Stimulated activated CD4-positive, alpha-beta T cell treated with anti-CD3 and anti-CD28 coated beads, TNF-alpha, amount 100 ng/mL, for 48 hours (primary cell): ENCODE results near the gene SLC10A6.
"Not testable (repeated sequence)": the region's sequence is repeated elsewhere in the genome, so short reads cannot be mapped to it uniquely, and the experiment has no call there.

ENCODE experiments used
- DNase-seq, 3 donors: peaks; one replicate each; pipeline ENCODE4 v3.0.0-alpha.2; 2020; ENCODE audit warnings: low read depth in 3 of 3

Gene SLC10A6, protein sequence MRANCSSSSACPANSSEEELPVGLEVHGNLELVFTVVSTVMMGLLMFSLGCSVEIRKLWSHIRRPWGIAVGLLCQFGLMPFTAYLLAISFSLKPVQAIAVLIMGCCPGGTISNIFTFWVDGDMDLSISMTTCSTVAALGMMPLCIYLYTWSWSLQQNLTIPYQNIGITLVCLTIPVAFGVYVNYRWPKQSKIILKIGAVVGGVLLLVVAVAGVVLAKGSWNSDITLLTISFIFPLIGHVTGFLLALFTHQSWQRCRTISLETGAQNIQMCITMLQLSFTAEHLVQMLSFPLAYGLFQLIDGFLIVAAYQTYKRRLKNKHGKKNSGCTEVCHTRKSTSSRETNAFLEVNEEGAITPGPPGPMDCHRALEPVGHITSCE

DNA sequence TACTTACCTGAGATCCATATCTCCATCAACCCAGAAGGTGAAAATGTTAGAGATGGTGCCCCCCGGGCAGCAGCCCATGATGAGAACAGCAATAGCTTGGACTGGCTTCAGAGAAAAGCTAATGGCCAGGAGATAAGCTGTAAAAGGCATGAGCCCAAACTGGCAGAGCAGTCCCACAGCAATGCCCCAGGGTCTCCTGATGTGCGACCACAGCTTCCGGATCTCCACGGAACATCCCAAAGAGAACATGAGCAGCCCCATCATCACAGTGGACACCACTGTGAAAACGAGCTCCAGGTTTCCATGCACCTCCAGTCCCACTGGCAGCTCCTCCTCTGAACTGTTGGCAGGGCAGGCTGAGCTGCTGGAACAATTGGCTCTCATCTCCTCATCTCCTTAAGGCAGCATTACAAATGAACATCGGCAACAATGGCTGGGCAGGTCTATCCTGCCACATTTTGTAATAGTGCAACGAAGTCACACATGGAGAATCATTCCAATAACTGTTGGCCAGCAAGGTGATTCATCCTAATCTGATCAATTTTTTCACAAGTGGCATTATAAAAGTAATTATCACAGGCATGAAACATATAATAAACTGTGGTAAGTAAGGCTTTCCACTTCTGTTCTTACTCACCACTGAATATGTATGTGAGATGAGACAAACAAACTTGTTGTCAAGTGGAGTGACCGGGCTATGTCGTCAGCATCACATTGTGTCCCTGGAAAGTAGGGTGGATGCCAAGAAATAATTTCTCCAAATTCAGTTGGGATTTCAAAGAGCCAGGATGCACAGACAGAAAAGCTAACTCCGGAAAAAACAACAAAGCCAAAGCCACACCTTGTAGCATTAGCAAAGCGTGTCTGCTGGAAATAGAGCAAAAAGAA is at the start of gene SLC10A6:
Gene SLC10A6 (minus strand): TSS at position 653 of the 888 bp plus-strand sequence. CDS start 269 bp downstream, at position 384.
- no peak for DNase-seq

DNA sequence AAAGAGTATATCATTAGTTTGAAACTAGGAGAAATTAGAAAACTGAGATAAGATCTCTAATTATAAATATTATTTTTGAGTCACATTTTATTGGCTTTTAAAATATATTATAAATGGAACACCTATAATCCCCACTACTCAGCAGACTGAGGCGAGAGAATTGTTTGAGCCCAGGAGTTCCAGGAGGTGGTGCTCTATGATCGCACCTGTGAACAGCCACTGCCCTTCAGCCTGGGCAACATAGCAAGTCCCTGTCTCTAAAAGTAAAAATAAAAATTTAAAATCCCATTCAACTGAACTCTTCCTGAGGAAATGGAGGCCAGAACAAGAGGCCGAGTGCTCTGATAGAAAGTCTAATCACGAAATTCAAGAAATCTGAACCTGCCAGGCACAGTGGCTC is 49.4 kb upstream of the SLC10A6 start:
- no peak for DNase-seq

DNA sequence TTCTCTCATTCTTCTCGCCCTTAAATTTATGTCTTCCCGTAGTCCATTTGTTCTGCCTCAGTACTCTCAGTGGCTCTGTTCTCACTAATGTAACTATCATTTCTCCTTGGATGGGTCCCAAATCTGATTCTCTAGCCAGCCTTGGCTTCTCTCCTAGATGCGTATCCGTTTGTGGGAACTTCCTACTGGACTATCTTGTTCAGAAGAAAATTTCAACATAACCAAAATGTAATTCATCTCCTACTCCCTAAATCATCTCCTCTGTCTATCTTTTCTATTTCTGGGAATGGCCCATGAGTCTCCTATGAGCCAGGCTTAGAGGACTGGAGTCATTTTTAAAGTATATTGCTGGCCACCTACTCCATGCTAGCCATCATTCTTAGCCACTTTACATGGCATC is 47.4 kb upstream of the SLC10A6 start:
- no peak for DNase-seq

DNA sequence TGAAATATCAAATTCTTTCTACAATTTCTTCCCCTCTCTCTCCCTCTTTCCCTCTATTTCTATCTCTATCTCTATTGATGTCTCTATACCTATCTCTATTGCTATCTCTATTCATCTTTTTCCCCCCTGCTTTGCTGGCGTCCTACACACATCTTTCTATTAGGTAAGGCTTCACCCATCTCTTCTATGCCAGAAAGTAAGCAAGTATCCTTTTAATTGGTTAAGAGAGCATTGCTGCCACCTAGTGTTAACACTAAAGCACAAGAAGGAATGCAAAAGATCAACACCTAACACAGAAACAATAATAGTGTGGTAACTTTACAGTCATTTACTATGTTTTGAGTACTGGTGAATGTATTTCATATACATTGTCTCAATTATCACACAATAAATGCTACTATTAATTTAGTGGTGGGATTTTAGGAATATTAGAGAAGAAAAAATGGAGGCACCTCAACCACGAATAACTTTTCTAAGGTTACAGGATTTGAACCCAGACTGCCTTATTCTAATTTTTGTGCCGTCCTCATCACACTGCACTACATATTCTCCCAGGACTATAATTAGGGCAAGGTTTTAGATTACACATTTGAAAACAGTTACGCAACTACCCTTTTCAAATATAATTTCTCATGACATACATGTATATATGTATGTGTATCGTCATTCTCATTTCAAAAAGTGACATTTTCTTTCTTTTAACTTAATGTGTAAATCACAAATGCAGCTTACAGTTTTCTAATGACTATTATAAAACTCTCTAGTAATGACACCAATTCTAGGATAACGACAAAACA is 46.7 kb upstream of the SLC10A6 start:
- no peak for DNase-seq

DNA sequence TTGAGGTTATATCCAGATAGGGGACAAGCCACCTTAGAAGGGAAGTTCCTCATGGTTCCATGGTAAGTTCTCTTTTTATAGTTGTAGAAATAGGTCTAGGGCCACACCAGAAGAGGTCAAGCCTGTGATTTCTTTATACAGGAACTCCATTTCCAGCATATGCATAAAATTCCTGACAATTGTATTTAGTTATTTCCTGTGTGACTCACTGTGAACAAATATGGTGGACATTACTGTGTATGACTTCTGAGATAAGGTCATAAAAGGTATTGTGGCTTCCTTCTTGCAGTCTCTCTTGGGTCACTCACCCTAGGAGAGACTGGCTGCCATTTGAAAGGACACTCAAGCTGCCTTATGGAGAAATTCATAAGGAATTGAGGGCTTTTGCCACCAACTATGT is 45.3 kb upstream of the SLC10A6 start:
- no peak for DNase-seq

DNA sequence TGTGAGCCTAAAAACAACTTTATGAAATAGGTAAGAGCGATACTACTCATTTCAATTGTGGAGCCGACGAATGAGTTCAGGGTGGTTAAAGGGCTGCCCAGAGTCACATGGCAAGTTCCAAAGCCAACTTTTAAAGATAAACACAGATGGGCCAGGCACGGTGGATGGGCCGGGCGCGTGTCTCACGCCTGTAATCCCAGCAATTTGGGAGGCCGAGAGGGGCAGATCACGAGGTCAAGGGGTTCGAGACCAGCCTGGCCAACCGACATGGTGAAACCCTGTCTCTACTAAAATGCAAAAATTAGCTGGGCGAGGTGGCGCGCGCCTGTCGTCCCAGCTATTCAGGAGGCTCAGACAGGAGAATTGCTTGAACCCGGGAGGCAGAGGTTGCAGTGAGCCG is 44.0 kb upstream of the SLC10A6 start:
- no peak for DNase-seq

DNA sequence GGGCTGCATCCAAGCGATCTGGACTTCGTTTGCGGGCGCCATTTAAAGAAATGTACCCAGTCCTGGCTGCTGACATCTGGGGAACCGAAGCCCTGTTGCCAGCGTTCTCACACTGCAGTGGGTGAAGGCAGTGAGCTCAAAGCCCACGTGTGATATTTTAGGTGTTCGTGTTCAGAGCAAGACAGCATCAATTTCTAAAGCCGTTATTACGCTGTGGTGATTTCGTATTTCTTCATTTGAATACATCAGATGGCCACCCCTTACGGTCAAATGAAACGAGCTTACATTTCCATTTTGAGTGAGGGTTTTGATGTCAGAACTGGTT is 43.4 kb upstream of the SLC10A6 start:
- no peak for DNase-seq

DNA sequence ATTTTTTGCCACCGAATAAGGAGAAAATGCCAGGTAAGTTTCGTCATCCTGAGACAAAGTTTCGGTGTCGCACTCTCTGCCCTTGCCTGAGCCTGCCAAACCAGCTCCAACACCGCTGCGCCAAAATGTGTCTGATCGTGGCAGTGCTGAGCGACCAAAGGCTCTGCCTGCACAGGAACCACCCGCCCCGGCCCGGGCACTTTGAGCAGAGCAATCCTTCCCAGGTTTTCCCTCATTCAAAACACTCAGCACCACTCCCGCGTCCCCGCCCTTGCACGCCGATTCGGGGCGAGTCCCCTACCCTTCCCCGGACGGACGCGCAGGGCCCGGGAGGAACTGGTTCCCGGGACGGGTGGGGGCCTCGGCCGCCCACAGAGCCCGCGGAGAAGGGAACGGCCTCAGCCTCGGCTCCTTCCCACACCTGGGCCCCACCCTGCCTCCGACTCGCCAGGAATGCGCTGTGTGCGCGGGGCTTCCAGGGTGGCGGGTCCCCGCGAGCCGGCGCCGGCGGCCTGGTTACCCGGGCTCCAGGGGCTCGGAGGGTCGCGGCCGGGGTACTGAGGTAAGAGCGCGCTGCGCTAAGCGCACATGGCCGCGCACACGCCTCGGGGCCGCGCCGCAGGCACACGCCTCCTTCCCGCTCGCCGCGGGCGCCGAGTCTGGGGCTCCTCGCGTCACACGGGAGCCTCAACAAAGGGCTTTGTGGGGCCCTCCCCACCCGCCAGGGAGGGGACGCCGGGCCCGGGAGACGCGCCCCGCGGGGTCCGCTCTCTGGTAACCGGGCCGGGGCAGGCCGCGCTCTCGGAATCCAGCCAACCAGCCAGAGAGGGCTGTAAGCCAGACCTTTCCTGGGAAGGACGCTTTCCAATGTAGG is 42.8 kb upstream of the SLC10A6 start, which contains the start of gene C4orf36:
Gene C4orf36 (minus strand): TSS at position 661 of the 874 bp plus-strand sequence. CDS start 902 bp downstream, outside the sequence.
- DNase-seq = peak in 1 of 3 donors; percentile 32

DNA sequence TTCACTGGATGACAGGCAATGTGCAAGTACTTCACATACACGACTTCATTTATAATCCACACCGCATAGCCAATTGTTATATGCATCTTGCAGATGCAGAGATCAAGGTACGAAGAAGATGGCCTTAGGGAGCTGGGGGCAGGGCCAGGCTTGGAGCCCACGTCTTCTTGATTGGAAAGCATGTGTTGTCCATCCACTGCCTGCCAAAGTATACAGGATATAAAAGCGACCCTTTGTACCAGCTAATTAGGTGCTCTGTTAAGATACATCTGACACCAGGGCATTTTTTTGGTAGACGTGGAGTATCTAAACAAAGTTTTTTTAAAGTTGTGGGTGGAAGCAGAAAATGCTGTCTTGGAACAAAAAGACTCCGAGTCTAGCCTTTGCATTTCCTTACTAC is 41.6 kb upstream of the SLC10A6 start:
- no peak for DNase-seq

DNA sequence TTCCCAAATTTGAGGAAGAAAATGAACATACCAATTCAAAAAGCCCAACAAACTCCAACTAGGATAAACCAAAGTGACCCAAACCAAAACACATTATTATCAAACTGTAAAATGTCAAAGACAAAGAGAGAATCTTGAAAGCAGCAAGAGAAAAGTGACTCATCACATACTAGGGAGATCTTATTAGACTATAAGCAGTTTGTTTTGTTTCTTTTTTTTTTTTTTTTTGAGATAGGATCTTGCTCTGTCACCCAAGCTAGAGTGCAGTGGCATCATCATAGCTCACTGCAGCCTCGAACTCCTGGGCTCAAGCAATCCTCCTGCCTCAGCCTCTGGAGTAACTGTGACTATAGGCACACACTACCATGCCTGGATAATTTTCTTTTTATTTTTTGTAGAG is 30.5 kb upstream of the SLC10A6 start:
- no peak for DNase-seq

DNA sequence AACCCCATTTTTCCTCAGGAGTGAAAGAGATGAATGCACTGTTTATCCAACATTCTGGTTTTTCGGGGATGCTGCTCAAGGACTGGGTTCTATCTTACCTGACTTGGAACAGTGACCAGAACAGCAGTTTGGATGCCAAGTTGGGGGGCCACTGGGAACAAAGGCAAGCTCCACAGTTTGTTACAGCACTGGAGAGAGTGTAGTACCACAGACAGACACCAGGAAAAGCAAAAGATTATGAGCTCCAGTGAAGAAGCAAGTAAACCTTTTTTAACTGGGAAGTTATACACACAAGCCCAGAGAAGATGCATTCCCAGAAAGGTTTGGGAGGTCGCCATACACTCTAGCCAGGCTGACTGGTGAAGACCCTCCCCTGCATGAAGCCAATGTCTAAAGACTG is 29.5 kb upstream of the SLC10A6 start:
- DNase-seq = no peak

DNA sequence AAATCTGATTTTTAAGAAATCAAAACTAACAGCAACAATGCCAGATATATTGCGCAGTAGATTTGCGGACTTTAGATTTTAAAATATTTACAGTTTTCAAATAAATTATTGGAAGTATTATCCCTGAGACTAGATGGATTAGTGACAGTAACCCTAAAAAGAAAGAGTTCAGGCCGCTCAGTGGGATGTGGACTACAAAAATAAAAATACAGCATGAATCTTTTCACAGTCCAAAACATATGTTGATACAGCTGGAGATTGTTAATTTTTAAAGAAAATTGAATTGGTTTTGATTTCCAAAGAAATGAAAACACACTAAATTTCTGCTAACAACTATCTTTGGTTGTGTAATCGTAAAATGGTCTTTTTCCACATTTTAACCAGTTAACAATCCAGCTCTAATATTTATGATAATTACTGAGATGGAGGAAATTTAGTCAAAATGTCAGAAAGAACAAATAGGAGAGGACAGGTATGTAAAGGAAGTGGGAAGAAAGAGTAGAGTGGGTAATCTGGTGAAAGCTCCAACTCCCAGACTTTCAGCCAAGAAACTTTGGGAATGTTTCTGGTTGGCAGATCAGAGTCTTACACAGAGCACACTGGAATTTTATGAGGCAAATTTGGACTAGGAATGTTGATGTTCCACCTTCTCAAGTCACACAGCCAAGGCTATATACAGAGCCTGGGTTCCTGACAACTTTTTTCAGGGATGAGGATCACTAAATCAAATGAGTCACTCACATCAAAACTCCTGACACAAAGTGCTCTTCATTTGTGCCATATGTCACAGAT is 27.9 kb upstream of the SLC10A6 start:
- no peak for DNase-seq

DNA sequence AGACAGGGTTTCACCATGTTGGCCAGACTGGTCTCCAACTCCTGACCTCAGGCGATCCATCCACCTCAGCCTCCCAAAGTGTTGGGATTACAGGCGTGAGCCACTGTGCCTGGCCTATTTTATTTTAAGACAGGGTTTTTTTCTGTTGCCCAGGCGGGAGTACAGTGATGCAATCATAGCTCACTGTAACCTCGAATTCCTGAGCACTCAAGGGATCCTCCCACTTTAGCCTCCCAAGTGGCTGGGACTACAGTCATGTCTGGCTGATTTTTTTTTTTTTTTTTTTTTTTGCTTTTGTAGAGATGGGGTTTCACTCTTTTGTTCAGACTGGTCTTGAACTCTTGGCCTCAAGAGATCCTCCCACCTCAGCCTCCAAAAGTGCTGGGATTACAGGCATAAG is 26.3 kb upstream of the SLC10A6 start:
- DNase-seq = not testable (repeated sequence)

DNA sequence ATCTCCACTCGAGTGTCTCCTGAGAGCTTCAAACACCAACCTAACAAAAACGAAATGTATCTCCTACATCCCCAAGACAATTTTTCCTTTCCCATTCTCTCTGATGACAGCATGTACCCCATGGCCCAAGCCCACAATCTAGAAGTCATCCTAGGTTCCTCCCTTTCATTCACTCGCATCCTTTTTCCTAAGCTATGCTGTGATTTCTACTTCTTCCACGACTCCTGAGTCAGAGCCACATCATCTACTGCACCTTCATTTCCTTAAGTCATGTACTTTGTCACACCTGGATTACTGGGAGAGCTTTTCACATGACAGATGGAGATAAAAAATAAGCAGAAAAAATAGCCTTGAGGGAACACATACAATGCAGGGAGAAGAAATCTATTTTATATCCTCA is 23.0 kb upstream of the SLC10A6 start:
- no peak for DNase-seq

DNA sequence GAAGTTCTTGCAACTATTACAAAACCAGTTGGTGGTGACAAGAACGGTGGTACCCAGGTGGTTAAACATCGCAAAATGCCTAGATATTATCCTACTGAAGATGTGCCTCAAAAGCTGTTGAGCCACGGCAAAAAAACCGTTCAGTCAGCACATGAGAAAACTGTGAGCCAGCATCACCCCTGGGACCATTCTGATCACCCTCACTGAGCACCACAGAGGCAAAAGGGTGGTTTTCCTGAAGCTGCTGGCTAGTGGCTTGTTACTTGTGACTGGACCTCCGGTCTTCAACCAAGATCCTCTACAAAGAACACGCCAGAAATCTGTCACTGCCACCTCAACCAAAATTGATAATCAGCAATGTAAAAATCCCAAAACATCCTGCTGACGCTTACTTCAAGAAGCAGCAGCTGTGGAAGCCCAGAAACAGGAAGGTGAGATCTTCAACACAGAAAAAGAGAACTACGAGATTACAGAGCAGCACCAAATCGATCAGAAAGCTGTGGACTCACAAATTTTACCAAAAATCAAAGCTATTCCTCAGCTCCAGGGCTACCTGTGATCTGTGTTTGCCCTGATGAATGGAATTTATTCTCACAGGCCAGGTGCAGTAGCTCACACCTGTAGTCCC is 21.4 kb upstream of the SLC10A6 start:
- DNase-seq = no peak

DNA sequence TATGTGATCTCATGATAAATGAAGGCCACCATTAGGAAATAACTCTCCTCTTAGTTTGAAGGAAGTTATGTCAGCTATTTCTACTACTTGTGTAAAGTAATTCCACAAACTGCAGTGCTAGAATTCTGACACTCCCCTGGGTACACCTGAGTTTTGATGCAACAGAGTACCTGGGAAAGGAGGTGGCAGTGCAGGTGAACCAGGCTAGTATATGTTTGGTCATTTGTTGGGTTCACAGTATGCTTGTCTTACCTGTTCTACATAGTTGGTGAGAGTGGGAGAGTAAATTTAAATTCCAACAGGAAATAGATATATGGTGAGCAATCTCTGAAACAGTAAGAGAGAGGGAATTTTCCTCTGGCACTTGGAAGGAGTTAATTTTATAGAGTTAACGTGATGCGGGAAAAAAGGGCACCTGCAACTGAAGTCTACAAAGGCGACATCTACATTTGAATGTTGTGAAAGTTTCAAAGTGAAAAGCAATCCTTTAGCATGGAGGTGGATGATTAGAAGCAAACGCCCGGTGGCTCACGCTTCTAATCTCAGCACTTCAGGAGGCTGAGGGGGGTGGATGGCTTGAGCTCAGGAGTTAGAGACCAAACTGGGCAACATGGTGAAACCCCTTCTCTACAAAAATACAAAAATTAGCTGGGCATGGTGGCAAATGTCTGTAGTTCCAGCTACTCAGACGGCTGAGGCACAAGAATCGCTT is 8.3 kb upstream of the SLC10A6 start:
- no peak for DNase-seq

DNA sequence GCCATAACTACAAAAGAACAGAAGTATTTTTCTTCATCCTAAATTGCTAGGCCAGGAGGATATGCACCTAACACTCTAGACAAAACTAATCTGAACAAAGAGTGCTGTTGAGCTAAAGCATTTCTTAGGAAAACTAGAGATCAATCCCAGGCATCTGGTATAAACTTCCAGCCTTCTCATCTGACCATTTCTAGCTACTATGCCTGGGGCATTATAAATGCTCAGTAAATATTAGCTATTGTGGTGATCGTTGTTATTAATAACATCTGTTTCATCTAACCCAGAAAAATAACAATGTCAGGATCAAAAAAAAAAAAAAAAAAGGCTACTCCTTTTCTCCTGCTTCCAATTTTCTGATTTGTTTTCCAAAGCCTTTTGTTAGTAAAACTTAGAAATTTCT is 7.7 kb upstream of the SLC10A6 start:
- DNase-seq = no peak

DNA sequence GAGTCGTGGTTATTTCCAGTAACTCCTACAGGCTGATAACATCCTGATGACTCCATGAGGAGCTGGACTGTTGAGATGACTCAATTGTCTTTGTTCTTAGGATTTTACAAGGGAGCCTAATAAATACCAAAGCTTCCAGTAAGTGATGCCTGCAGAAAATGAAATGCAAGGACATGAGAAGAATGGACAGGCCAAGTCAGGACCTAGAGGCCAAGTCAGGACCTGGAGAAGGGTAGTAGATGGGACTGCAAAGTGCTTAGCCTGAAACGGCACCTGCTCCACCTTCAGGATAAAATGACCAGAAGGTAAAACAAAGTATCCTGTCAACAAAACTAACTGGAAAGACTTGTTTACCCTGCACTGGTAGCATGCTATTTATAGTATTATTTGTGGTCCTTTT is 6.4 kb upstream of the SLC10A6 start:
- no peak for DNase-seq

DNA sequence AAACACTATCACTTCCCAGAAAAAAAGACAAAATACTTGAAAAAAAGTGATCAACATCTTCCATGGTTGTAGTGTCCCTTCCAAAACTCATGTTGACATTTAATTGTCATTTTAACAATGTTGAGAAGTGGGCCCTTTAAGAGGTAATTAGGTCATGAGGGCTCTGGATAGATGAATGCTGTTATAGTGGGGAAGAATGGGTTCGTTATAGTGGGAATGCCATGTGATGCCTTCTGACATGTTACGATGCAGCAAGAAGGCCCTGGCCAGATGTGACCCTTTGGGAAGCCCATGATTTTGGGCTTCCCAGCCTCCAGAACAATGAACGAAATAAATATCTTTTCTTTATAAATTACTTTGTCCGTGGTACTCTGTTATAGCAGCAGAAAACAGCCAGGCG is 4.0 kb upstream of the SLC10A6 start:
- no peak for DNase-seq
